ENCODE data around the gene ZNF821. TPM values are rescaled to one million over a fixed set of nuclear protein-coding genes. Genes with fewer than 3 reads are reported as not detected.

The ZNF821 gene
- total RNA-seq, 2 experiments from 2014 or later, result 3.7 to 4.1 TPM

DNA sequence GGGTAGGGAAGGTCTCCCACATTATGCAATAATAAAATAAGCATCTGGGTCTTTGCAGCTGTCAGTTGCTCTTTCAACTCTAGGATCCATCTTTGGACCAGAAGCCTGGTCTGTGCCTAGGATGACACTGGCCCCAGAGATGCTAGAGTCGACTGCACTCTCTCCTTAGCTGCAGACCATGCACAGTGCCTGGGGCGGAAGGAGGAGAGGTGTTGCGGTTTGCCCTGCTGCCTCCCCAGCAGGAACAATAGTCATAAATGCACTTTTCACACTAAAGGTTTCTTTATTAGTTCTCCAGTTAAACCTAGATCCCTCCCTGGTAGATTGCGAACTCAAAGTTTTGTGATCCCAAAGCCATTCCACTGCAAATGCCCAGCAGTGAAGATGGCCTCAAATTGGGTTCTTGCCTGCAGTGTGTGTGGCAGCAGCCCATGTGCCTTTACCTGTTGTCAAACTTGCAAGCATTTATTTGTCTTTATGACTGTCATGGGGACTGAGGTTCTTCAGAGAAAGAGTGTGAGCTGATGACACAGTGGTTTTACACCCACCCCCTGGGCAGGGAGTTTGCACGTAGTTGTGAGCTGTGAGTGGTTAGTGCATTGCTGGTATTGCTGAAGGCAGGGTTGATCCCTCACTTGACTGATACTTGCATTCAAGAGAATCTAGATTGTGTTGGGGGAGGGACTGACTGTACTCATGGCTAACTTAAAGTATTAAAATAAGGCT lies 27.9 kb downstream of the ZNF821 start:
- Mint-ChIP-seq H3K36me3 (ENCODE audit: low read depth) (peaks cover 27% of the 10 kb centered on the region), H3K4me1 (ENCODE audit: low read depth) (peaks cover 26% of the 10 kb centered on the region), H3K9me3 (ENCODE audit: insufficient read depth) (no peaks in the 10 kb centered on the region), H3K27ac (peak overlapping the region; percentile 71), H3K27me3 (ENCODE audit: low read depth) (no peaks in the 10 kb centered on the region), H3K4me3 (no peak overlapping the region)
- peak; percentile 51 for ATAC-seq
- ChIA-PET POLR2A (interaction anchor here (1.1 kb wide), 1 partner anchor 10 kb away, joined by 3 read pairs; the partner anchor contains the start of gene ATXN1L), CTCF (interaction anchor here (1.0 to 5.0 kb wide), 4 partner anchors 15 to 106 kb away, joined by 3 to 43 read pairs (median 6); no protein-coding TSS in a partner anchor)
- peak; percentile 26 for DNase-seq

- no peak for ATAC-seq
Observed at GRCh38 chr16:71854369-71854948, 29.5 kb downstream of the ZNF821 start.

GRCh38 chr16:71853413-71853812 lies 30.6 kb downstream of the ZNF821 start:
- ChIA-PET POLR2A (interaction anchor here (1.3 kb wide), 1 partner anchor 8 kb away, joined by 3 read pairs; the partner anchor contains the start of gene ATXN1L), CTCF (interaction anchor here (1.2 to 1.9 kb wide), 2 partner anchors 28 to 63 kb away, joined by 3 to 14 read pairs; no protein-coding TSS in a partner anchor)
- DNase-seq (no peak), ATAC-seq (no peak)
- Mint-ChIP-seq H3K4me1 (ENCODE audit: low read depth) (peaks cover 26% of the 10 kb centered on the region), H3K36me3 (ENCODE audit: low read depth) (peaks cover 39% of the 10 kb centered on the region), H3K4me3 (no peak overlapping the region), H3K9me3 (ENCODE audit: insufficient read depth) (no peaks in the 10 kb centered on the region), H3K27me3 (ENCODE audit: low read depth) (no peaks in the 10 kb centered on the region), H3K27ac (no peak overlapping the region)

More at GRCh38 chr16:71854369-71854948, 29.5 kb downstream of the ZNF821 start:
- Mint-ChIP-seq H3K9me3 (ENCODE audit: insufficient read depth) (no peaks in the 10 kb centered on the region), H3K4me3 (no peak overlapping the region), H3K27ac (no peak overlapping the region), H3K4me1 (ENCODE audit: low read depth) (peaks cover 26% of the 10 kb centered on the region), H3K36me3 (ENCODE audit: low read depth) (peaks cover 37% of the 10 kb centered on the region), H3K27me3 (ENCODE audit: low read depth) (no peaks in the 10 kb centered on the region)
- no peak for DNase-seq
- ChIA-PET POLR2A (interaction anchor here (1.3 kb wide), 1 partner anchor 9 kb away, joined by 3 read pairs; the partner anchor contains the start of gene ATXN1L), CTCF (interaction anchor here (1.2 kb wide), 1 partner anchor 28 kb away, joined by 3 read pairs; no protein-coding TSS in a partner anchor)

DNA sequence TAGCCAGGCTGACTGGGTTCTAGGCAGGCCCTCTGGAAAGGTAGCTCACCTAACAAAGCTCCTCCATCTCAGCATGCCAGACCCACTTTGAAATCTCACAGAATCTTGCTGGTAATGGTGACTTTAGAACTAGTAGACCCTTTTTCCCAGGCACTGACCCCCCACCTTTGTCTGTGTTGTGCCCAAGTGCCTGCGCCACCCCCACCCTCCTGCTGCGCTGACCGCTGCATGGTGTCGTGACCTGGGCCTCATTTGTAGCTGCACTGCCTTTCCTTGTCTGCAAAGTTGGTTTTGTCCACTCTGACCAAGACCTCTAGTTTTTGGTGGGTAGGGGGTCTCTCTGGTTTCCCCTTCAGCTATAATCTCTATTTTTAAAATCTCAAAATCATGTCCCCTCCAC lies 31.4 kb downstream of the ZNF821 start:
- ATAC-seq (no peak), DNase-seq (no peak)
- Mint-ChIP-seq H3K27me3 (ENCODE audit: low read depth) (no peaks in the 10 kb centered on the region), H3K9me3 (ENCODE audit: insufficient read depth) (no peaks in the 10 kb centered on the region), H3K27ac (peak overlapping the region; percentile 5), H3K4me3 (no peak overlapping the region), H3K36me3 (ENCODE audit: low read depth) (peaks cover 44% of the 10 kb centered on the region), H3K4me1 (ENCODE audit: low read depth) (peaks cover 31% of the 10 kb centered on the region)
- ChIA-PET POLR2A (no interaction called here), CTCF (interaction anchor here (1.2 to 1.9 kb wide), 3 partner anchors 29 to 241 kb away, joined by 3 to 14 read pairs (median 5); no protein-coding TSS in a partner anchor)

- Mint-ChIP-seq H3K36me3 (ENCODE audit: low read depth) (peaks cover 41% of the 10 kb centered on the region), H3K27ac (peak overlapping the region; percentile 5), H3K4me1 (ENCODE audit: low read depth) (peaks cover 35% of the 10 kb centered on the region), H3K9me3 (ENCODE audit: insufficient read depth) (no peaks in the 10 kb centered on the region), H3K27me3 (ENCODE audit: low read depth) (no peaks in the 10 kb centered on the region), H3K4me3 (no peak overlapping the region)
- CTCF ChIA-PET, result interaction anchor here (0.8 to 1.9 kb wide), 3 partner anchors 22 to 241 kb away, joined by 3 to 14 read pairs (median 5); no protein-coding TSS in a partner anchor
- POLR2A ChIA-PET, result no interaction called here
- no peak for ATAC-seq
- no peak for DNase-seq
Observed at GRCh38 chr16:71852158-71852557, 31.8 kb downstream of the ZNF821 start.

DNA sequence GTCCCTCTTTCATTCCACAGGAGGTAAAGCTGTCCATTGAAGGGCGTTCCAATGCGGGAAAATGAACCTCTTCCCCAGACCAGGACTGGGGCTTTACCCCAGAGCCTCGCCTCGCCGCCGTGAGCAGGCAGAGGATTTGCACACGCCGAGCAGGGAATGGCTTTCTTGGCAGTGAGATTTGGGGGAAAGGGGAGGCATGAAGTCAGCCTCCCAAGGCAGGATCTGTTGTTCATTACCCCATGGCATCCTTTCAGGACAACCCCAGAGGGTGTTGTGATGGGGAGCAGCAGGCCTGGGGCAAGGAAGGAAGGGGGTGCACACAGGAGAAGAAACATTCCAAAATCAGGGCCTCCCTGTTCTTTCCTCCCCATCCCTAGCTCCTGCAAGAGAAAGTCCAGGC lies 32.2 kb downstream of the ZNF821 start:
- H3K27me3 Mint-ChIP-seq (ENCODE audit: low read depth), result no peaks in the 10 kb centered on the region
- no peak for ATAC-seq
- no peak overlapping the region for H3K27ac Mint-ChIP-seq
- peaks cover 39% of the 10 kb centered on the region for H3K4me1 Mint-ChIP-seq (ENCODE audit: low read depth)
- H3K36me3 Mint-ChIP-seq (ENCODE audit: low read depth), result peaks cover 41% of the 10 kb centered on the region
- ChIA-PET POLR2A (no interaction called here), CTCF (interaction anchor here (0.8 to 1.9 kb wide), 4 partner anchors 23 to 241 kb away, joined by 3 to 14 read pairs (median 4); no protein-coding TSS in a partner anchor)
- DNase-seq, result no peak
- no peaks in the 10 kb centered on the region for H3K9me3 Mint-ChIP-seq (ENCODE audit: insufficient read depth)
- no peak overlapping the region for H3K4me3 Mint-ChIP-seq

DNA sequence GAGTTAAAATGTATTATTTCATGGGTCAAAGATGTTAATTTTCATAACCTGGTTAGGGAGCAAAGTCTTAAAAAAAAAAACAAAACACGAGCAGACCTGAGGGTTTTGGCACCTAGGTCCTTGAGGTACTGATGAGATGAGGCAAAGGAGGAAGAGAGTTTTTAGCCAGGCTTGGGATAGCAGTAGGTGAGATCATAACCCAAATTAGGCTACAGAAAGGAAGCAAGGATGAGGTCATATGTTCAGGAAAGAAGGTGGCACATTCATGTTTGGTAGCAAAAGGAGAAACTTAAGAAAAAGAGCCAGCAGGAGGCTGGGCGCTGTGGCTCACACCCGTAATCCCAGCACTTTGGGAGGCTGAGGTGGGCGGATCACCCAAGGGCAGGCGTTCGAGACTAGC lies 35.4 kb downstream of the ZNF821 start:
- H3K27me3 Mint-ChIP-seq (ENCODE audit: low read depth), result no peaks in the 10 kb centered on the region
- no peaks in the 10 kb centered on the region for H3K9me3 Mint-ChIP-seq (ENCODE audit: insufficient read depth)
- CTCF ChIA-PET, result interaction anchor here (0.8 to 4.3 kb wide), 3 partner anchors 10 to 34 kb away, joined by 3 to 39 read pairs (median 5); partner anchors contain the start of gene ZNF821
- ATAC-seq, result no peak
- H3K4me1 Mint-ChIP-seq (ENCODE audit: low read depth), result peaks cover 33% of the 10 kb centered on the region
- POLR2A ChIA-PET, result interaction anchor here (1.0 kb wide), 1 partner anchor 34 kb away, joined by 6 read pairs; no protein-coding TSS in a partner anchor
- peaks cover 38% of the 10 kb centered on the region for H3K36me3 Mint-ChIP-seq (ENCODE audit: low read depth)
- no peak overlapping the region for H3K4me3 Mint-ChIP-seq
- no peak overlapping the region for H3K27ac Mint-ChIP-seq
- DNase-seq, result no peak

DNA sequence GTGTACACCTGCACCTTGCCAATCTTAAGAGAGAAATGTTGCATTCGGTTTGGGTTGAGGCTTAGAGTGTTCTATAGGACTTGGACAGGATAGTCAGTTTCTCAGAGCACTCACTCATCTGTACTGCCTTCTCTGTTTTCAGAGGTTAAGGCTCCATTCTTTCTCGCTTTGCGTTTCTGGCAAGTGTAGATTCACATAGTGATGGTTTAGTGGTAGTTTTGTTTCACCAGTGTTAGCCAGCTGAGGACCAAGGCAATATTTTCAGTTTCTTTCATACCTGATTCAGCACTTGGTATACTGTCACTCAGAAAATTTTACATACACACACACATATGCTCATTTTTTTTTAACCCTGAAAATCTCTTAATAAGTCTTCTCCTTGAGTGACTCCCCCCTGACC lies 36.9 kb downstream of the ZNF821 start:
- Mint-ChIP-seq H3K4me1 (ENCODE audit: low read depth) (peaks cover 35% of the 10 kb centered on the region), H3K27ac (peak overlapping the region; percentile 94), H3K27me3 (ENCODE audit: low read depth) (no peaks in the 10 kb centered on the region), H3K4me3 (peak overlapping the region; percentile 90), H3K36me3 (ENCODE audit: low read depth) (peaks cover 26% of the 10 kb centered on the region), H3K9me3 (ENCODE audit: insufficient read depth) (no peaks in the 10 kb centered on the region)
- CTCF ChIA-PET, result interaction anchor here (0.6 to 4.3 kb wide), 5 partner anchors 11 to 115 kb away, joined by 3 to 39 read pairs (median 4); partner anchors contain the start of gene ZNF821
- POLR2A ChIA-PET, result interaction anchor here (1.6 to 3.2 kb wide), 4 partner anchors 36 to 58 kb away, joined by 5 to 39 read pairs (median 18); partner anchors contain the start of genes AP1G1 and ZNF821
- DNase-seq (no peak), ATAC-seq (no peak)

GRCh38 chr16:71846431-71846830 lies 37.6 kb downstream of the ZNF821 start:
- ATAC-seq, result peak; percentile 9
- peaks cover 36% of the 10 kb centered on the region for H3K4me1 Mint-ChIP-seq (ENCODE audit: low read depth)
- ChIA-PET CTCF (interaction anchor here (1.1 to 4.3 kb wide), 5 partner anchors 29 to 115 kb away, joined by 3 to 39 read pairs (median 4); partner anchors contain the start of gene ZNF821), POLR2A (interaction anchor here (0.7 to 3.2 kb wide), 18 partner anchors 8 to 116 kb away, joined by 3 to 39 read pairs (median 4); partner anchors contain the start of genes AP1G1 and ZNF821)
- peak overlapping the region; percentile 94 for H3K27ac Mint-ChIP-seq
- H3K27me3 Mint-ChIP-seq (ENCODE audit: low read depth), result no peaks in the 10 kb centered on the region
- peak overlapping the region; percentile 90 for H3K4me3 Mint-ChIP-seq
- peak; percentile 40 for DNase-seq
- H3K36me3 Mint-ChIP-seq (ENCODE audit: low read depth), result peaks cover 23% of the 10 kb centered on the region
- H3K9me3 Mint-ChIP-seq (ENCODE audit: insufficient read depth), result no peaks in the 10 kb centered on the region

GRCh38 chr16:71845639-71846430 lies 38.1 kb downstream of the ZNF821 start, which contains the start of gene ATXN1L:
ATXN1L (plus strand) TSS chr16:71845976; CDS start chr16:71849741, 3,765 bp downstream.
- ChIA-PET POLR2A (interaction anchor here (0.5 to 3.2 kb wide), 20 partner anchors 8 to 117 kb away, joined by 3 to 39 read pairs (median 4); partner anchors contain the start of genes AP1G1 and ZNF821), CTCF (interaction anchor here (1.0 to 4.3 kb wide), 6 partner anchors 29 to 116 kb away, joined by 3 to 39 read pairs (median 4); partner anchors contain the start of gene ZNF821)
- H3K4me3 Mint-ChIP-seq, result peak within 1 kb of the TSS; percentile 90
- no peaks in the 10 kb centered on the region for H3K27me3 Mint-ChIP-seq (ENCODE audit: low read depth)
- ATAC-seq, result peak; percentile 97
- H3K9me3 Mint-ChIP-seq (ENCODE audit: insufficient read depth), result no peaks in the 10 kb centered on the region
- peak within 1 kb of the TSS; percentile 94 for H3K27ac Mint-ChIP-seq
- peak; percentile 93 for DNase-seq
- peaks cover 36% of the 10 kb centered on the region for H3K4me1 Mint-ChIP-seq (ENCODE audit: low read depth)
- peaks cover 22% of the 10 kb centered on the region for H3K36me3 Mint-ChIP-seq (ENCODE audit: low read depth)
